Omental fat pad (tissue), 4 donors: Measurements from ENCODE around the gene TMEM106C. TPM values are rescaled to one million over a fixed set of nuclear protein-coding genes. Genes with fewer than 3 reads are reported as not detected.

Experiments
- ATAC-seq: fragments of 150-250 bp; one replicate; pipeline ENCODE4 v1.9.1; 2016; ENCODE audit warnings: mild to moderate bottlenecking, moderate library complexity; ENCODE audit not compliant: low FRiP score
- DNase-seq: peaks from one replicate; pipeline ENCODE4 v3.0.0-alpha.2; 2019; ENCODE audit warnings: low spot score
- total RNA-seq, 4 donors: library from RNA; depleted of rRNA; stranded (reverse); fragments of >200 nt; gene quantifications; one replicate each; pipeline ENCODE4 v1.1.0, GENCODE V29; 2016
- TF ChIP-seq, protein P1 (sequence below), 3 donors: fragments of 450-650 bp; IDR thresholded peaks; one replicate each; pipeline ENCODE4 v1.5.1; 2016 to 2017; ENCODE audit warnings: antibody characterized with exemption in 3 of 3, mild to moderate bottlenecking in 3 of 3, moderate library complexity in 2 of 3

Gene TMEM106C
- total RNA-seq, 4 donors from 2014 or later, result 27.3 to 87.5 (median 62.1) TPM

DNA sequence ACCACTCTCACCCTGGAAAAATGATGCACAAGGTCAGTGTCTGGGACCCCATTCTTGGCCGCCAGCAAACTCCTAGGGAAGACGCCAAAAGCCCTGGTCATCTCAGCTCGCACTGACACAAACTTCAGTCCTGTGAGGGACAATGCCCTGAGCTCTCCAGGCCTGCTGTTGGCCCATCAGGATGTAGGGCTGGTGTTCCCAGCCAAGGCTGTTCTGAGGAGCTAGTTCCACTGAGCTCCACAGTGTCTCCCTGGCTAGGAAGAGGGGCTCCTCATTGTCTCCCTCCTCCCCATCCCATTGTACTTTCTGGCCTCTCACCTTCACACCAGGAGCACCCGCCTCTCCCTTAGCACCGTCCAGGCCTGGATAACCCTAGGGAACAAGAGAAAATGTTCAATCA is 30.1 kb downstream of the TMEM106C start:
- ATAC-seq (no peak), DNase-seq (no peak)
- TF ChIP-seq, protein P1, sequence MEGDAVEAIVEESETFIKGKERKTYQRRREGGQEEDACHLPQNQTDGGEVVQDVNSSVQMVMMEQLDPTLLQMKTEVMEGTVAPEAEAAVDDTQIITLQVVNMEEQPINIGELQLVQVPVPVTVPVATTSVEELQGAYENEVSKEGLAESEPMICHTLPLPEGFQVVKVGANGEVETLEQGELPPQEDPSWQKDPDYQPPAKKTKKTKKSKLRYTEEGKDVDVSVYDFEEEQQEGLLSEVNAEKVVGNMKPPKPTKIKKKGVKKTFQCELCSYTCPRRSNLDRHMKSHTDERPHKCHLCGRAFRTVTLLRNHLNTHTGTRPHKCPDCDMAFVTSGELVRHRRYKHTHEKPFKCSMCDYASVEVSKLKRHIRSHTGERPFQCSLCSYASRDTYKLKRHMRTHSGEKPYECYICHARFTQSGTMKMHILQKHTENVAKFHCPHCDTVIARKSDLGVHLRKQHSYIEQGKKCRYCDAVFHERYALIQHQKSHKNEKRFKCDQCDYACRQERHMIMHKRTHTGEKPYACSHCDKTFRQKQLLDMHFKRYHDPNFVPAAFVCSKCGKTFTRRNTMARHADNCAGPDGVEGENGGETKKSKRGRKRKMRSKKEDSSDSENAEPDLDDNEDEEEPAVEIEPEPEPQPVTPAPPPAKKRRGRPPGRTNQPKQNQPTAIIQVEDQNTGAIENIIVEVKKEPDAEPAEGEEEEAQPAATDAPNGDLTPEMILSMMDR (IDR thresholded peaks at IDR 0.05), result no peak

DNA sequence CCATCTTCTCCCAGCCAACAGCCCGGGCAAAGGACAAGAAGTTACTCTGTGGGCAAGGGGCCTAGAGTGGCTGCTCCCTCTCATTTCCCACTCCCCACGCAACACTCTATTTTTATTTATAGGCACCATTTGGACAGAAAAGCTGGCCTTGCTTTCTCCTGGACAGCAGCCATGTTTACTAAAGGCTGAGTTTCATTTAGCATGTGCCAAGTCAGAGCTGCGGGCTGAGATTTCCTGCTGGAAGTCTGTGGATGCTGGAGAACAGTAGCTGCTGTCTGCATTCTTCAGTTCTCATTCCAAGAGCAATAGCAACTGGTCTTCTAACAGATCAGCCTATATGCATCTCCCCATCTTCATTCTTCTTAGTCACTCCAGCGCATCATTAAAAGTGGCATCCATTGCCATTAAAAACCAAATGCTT is 32.6 kb downstream of the TMEM106C start:
- DNase-seq (no peak), ATAC-seq (no peak)
- TF ChIP-seq, protein P1 (IDR thresholded peaks at IDR 0.05), result no peak

DNA sequence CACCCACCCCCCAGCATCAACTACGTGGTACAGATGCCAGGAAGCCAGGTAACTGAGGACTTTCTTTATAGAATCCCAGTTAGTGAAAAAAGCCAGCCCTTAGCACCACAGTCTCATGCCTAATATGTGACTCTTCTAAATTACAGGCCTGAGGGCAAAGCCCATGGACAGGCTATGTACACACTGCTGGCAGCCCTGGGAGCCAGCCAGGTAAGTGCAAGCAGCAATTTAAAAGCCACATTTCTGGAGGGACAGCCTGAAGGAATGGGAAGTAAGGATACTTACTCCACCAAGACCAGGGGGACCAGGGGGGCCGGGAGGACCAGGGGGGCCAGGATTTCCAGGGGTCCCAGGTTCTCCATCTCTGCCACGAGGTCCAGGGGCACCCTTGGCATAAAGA is 33.9 kb downstream of the TMEM106C start:
- no peak for ATAC-seq
- DNase-seq, result no peak
- TF ChIP-seq, protein P1 (IDR thresholded peaks at IDR 0.05), result no peak

GRCh38 chr12:47999816-48000215 is 36.4 kb downstream of the TMEM106C start:
- ATAC-seq, result no peak
- TF ChIP-seq, protein P1 (IDR thresholded peaks at IDR 0.05), result no peak
- DNase-seq, result no peak

- DNase-seq (no peak), ATAC-seq (peak; percentile 81)
- TF ChIP-seq, protein P1 (IDR thresholded peaks at IDR 0.05), result no peak
Measured at GRCh38 chr12:48000878-48001504, 37.6 kb downstream of the TMEM106C start.

GRCh38 chr12:48001505-48002413 is 38.4 kb downstream of the TMEM106C start:
- TF ChIP-seq, protein P1 (IDR thresholded peaks at IDR 0.05), result no peak
- DNase-seq (no peak), ATAC-seq (peak; percentile 87)
